Measurements from ENCODE around the gene TSR1.

TSR1 gene

GRCh38 chr17:2374549-2375285, 38.5 kb upstream of the TSR1 start:
- in situ Hi-C loops (cut with HindIII; ENCODE audit: low pct_unique_long_range_greater_than_20kb, low sequenced_read_pairs) = no loop called here
- TF ChIP-seq JUND (IDR thresholded peaks at IDR 0.05; ENCODE audit: low read depth) = no peak
- DNase-seq (ENCODE audit: low read depth in 1 of 2, low spot score in 1 of 2) = no peak

GRCh38 chr17:2373179-2373578, 36.9 kb upstream of the TSR1 start:
- DNase-seq (ENCODE audit: low read depth in 1 of 2, low spot score in 1 of 2) = no peak
- no peak for TF ChIP-seq JUND (IDR thresholded peaks at IDR 0.05; ENCODE audit: low read depth)
- in situ Hi-C loops (cut with HindIII; ENCODE audit: low pct_unique_long_range_greater_than_20kb, low sequenced_read_pairs) = no loop called here

DNA sequence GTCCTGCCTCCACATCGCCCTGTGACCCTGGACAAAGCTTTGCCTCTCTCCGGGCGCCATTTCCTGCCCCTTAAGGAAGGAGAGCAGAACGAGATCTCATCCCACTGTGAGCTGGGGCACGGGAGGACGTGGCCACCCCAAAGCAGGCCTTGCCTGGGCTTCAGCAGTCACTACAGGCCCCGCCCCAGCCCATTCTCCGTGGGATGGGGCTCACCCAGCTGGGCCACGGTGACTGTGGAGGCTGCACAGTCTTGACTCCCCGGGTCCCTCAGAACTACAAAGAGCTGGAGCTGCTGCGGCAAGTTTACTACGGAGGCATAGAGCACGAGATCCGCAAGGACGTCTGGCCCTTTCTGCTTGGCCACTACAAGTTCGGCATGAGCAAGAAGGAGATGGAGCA, 36.4 kb upstream of the TSR1 start:
- no peak for DNase-seq (ENCODE audit: low read depth in 1 of 2, low spot score in 1 of 2)
- in situ Hi-C loops (cut with HindIII; ENCODE audit: low pct_unique_long_range_greater_than_20kb, low sequenced_read_pairs) = no loop called here
- no peak for TF ChIP-seq JUND (IDR thresholded peaks at IDR 0.05; ENCODE audit: low read depth)

GRCh38 chr17:2372180-2372579, 35.9 kb upstream of the TSR1 start:
- in situ Hi-C loops (cut with HindIII; ENCODE audit: low pct_unique_long_range_greater_than_20kb, low sequenced_read_pairs) = no loop called here
- TF ChIP-seq JUND (IDR thresholded peaks at IDR 0.05; ENCODE audit: low read depth) = no peak
- no peak for DNase-seq (ENCODE audit: low read depth in 1 of 2, low spot score in 1 of 2)

GRCh38 chr17:2371183-2372130, 35.2 kb upstream of the TSR1 start:
- in situ Hi-C loops (cut with HindIII; ENCODE audit: low pct_unique_long_range_greater_than_20kb, low sequenced_read_pairs) = no loop called here
- TF ChIP-seq JUND (IDR thresholded peaks at IDR 0.05; ENCODE audit: low read depth) = no peak

DNA sequence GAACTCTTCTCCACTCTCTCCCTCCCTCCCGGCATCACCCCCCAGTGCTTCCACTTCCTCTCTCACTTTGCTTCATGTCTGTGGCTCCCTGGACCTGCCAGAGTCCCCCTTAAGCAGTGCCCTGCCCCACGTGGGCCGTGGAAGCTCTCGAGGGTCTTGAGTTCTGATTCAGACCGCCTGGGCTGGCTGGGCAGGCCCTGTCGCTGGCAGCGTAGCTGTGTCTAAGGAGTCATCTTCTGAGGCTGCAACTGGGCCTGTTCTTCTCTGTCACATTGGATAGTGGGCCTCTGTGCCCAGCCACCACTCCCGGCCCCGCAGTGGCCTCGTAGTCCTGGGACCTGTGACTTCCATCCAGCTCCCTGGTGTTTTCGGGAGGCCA, 33.9 kb upstream of the TSR1 start:
- no peak for TF ChIP-seq JUND (IDR thresholded peaks at IDR 0.05; ENCODE audit: low read depth)
- no peak for DNase-seq (ENCODE audit: low read depth in 1 of 2, low spot score in 1 of 2)
- in situ Hi-C loops (cut with HindIII; ENCODE audit: low pct_unique_long_range_greater_than_20kb, low sequenced_read_pairs) = no loop called here

More at GRCh38 chr17:2371183-2372130, 35.2 kb upstream of the TSR1 start:
- no peak for DNase-seq (ENCODE audit: low read depth in 1 of 2, low spot score in 1 of 2)

GRCh38 chr17:2369551-2370210, 33.4 kb upstream of the TSR1 start:
- TF ChIP-seq JUND (IDR thresholded peaks at IDR 0.05; ENCODE audit: low read depth) = no peak
- no peak for DNase-seq (ENCODE audit: low read depth in 1 of 2, low spot score in 1 of 2)
- in situ Hi-C loops (cut with HindIII; ENCODE audit: low pct_unique_long_range_greater_than_20kb, low sequenced_read_pairs) = no loop called here

DNA sequence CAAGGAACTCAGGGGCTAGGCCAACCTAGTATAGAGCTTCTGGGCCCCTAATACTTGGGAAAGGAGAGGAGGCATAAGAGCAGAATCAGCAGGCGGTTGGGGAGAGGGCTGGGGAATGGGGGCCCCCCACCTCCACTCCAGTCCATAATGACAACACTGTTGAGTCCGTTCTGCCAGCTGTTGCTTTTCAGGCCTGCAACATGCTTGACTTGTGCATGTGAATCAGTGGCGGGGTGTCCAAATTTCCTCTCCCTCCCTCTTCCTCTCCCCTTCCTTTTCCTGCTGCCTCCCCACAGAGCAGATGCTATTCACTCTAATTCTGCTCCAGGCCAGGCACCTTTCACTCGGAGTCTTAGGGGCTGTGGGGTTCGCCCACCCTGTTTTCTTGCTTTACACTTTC, 32.8 kb upstream of the TSR1 start:
- in situ Hi-C loops (cut with HindIII; ENCODE audit: low pct_unique_long_range_greater_than_20kb, low sequenced_read_pairs) = no loop called here

GRCh38 chr17:2368359-2368758, 32.1 kb upstream of the TSR1 start:
- in situ Hi-C loops (cut with HindIII; ENCODE audit: low pct_unique_long_range_greater_than_20kb, low sequenced_read_pairs) = no loop called here
- no peak for DNase-seq (ENCODE audit: low read depth in 1 of 2, low spot score in 1 of 2)
- TF ChIP-seq JUND (IDR thresholded peaks at IDR 0.05; ENCODE audit: low read depth) = no peak

More for the DNA sequence above, 32.8 kb upstream of the TSR1 start:
- DNase-seq (ENCODE audit: low read depth in 1 of 2, low spot score in 1 of 2) = no peak
- TF ChIP-seq JUND (IDR thresholded peaks at IDR 0.05; ENCODE audit: low read depth) = no peak

GRCh38 chr17:2366747-2367494, 30.7 kb upstream of the TSR1 start:
- in situ Hi-C loops (cut with HindIII; ENCODE audit: low pct_unique_long_range_greater_than_20kb, low sequenced_read_pairs) = no loop called here

GRCh38 chr17:2365132-2365531, 28.9 kb upstream of the TSR1 start:
- TF ChIP-seq JUND (IDR thresholded peaks at IDR 0.05; ENCODE audit: low read depth) = no peak
- in situ Hi-C loops (cut with HindIII; ENCODE audit: low pct_unique_long_range_greater_than_20kb, low sequenced_read_pairs) = no loop called here
- no peak for DNase-seq (ENCODE audit: low read depth in 1 of 2, low spot score in 1 of 2)

More at GRCh38 chr17:2366747-2367494, 30.7 kb upstream of the TSR1 start:
- no peak for TF ChIP-seq JUND (IDR thresholded peaks at IDR 0.05; ENCODE audit: low read depth)
- DNase-seq (ENCODE audit: low read depth in 1 of 2, low spot score in 1 of 2) = peak; percentile 35 to 45

GRCh38 chr17:2364763-2365116, 28.5 kb upstream of the TSR1 start:
- no peak for DNase-seq (ENCODE audit: low read depth in 1 of 2, low spot score in 1 of 2)
- no peak for TF ChIP-seq JUND (IDR thresholded peaks at IDR 0.05; ENCODE audit: low read depth)
- in situ Hi-C loops (cut with HindIII; ENCODE audit: low pct_unique_long_range_greater_than_20kb, low sequenced_read_pairs) = no loop called here

All from T47D (cell line).